GM18951 (cell line): ENCODE measurements around the gene KCNQ1.

ENCODE experiments used
- POLR2A ChIP-seq: IDR thresholded peaks from 4 replicates; pipeline ENCODE4 v1.6.1; 2011; ENCODE audit warnings: mild to moderate bottlenecking; ENCODE audit not compliant: insufficient read length, insufficient read depth; ENCODE audit errors: extremely low read depth
- in situ Hi-C: fragments of 300-500 bp; cut with MboI; formaldehyde crosslinking; loops from one replicate; pipeline ENCODE4 v1.12.0; 2022; ENCODE audit warnings: low sequenced_read_pairs, mixed read lengths, inconsistent platforms; ENCODE audit not compliant: unreplicated experiment

The KCNQ1 gene

DNA sequence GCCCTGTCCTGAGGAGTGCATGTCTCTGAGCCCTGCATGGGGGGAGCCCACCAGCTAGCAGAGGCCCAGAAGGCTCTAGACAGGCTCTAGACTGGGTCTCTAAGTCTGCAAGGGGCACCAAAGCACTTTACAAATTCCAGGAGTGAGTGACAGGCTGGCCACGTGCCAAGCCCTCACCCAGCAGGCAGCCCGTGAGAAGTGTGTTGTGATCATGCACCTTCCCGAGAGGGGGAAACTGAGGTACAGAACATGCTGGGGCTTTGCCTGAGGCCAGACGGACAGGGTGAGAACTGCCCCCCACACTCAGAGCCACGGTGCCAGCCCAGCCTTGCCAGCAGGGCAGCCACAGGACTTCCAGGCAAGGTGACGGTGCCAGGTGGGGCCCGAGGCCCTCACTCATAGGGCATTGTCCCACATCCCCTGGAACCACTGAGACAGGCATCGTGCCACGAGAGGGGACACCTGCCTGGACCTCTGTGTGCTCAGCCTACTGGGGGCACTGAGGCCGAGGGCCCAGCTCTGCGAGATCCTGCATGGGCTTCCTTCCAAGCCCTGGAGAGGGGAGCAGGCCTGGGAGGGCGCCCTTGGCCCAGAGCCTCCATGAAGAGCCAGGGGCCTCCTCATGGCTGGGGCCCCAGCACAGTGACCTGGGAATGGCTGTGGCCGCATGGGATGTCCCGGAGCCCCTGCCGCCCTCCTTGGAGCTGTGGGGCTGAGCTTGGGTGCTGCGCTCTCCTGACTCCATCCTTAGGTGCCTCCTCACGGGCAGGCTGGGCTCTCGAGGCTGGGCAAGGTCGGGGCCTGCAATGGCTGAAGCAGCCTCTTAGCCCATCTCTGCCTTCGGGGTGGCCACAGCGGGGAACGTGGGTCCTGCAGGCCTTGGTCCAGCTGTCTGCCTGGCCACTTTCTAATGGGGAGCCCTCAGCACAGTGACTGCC lies 133.5 kb downstream of the KCNQ1 start:
- in situ Hi-C loops, result no loop called here
- no peak for TF ChIP-seq POLR2A

DNA sequence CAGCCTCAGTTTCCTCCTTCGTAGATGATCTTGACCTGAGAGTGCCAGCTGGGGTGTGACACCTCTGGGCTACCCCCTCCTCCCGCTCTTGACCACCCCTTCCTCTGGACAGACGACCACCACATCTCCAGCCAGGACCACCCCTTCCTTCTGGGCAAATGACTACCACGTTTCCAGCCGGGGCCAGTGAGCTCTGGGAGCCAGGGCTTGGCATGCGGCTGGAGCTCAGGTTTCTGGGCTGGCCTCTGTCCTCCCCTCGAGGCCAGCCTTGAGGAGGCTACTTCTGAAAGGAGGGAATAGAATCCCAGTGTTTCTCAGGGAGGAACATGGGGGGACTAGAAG lies 134.1 kb downstream of the KCNQ1 start:
- TF ChIP-seq POLR2A, result no peak

DNA sequence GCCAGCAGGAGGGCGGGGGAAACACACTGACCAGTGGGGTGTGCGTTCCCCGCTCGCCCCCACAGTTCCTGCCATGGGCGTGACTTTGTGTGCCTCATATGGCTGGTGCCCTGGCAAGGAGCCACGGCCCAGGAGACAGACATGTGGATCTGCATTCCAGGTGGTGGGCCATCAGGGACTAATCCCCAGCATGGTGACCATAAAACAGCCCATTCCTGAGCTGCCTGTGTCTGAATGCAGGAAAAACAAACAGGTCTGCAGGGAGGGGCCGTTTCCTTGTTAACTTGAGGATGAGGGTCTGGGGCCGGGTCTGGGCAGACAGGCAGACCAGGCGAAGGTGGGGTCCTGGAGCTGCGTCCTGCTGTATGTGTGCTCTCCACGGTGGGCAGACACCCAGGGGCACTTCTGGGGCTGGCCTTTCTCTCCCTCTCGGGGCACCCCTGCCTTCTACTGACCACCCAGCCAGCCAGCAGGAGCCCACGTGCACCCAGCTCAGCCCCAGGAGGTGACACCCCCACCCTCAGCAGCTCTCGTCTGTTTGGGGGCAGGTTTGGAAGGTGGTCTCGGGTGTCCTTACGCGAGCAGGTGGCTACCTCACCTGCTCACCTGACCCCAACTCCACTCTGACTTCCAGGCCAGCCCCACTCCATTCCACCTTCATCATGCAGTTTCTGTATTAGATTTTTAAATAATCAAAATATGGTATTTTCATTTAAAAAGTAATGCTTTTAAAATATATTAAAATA lies 134.7 kb downstream of the KCNQ1 start:
- in situ Hi-C loops, result no loop called here
- TF ChIP-seq POLR2A, result no peak

More for the DNA sequence above, 134.1 kb downstream of the KCNQ1 start:
- in situ Hi-C loops, result no loop called here

DNA sequence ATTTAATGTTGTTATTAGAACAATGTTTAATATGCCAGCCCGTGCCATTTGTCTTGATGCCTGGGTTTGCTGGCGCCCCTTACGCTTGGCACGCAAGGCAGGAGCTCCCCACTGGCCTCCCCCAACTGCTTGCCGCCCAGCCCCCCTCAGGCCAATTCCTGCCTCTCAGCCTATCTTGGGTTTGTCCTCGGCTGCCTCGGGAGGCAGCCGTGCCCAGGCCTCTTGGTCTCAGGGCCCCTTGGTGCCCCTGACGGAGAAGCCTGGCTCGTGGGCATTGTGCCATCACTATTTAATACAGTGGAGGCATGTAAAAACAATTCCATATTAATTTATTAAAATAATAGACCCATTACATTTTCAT lies 135.2 kb downstream of the KCNQ1 start:
- TF ChIP-seq POLR2A, result no peak
- in situ Hi-C loops, result no loop called here

DNA sequence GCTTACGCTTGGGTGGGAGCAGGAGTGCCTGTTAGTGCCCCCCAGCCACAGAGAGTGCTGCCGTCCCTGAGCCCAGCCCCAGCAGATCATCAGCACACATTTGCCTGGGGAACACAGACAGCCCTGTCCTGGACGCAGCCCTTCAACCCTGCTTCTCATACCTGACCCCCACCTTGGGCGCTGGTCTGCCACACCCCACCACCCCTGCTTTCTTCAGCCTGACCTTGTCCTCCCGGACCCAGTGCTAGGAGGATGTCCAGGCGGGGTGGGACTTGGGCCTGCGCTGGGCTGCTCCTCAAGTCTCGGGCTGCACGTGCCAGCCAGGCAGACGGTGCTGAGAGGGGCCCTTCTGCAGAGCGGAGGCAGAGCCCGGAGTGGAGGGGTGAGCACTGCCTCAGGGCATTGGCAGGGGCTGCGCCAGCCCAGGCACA lies 135.8 kb downstream of the KCNQ1 start:
- in situ Hi-C loops, result no loop called here

DNA sequence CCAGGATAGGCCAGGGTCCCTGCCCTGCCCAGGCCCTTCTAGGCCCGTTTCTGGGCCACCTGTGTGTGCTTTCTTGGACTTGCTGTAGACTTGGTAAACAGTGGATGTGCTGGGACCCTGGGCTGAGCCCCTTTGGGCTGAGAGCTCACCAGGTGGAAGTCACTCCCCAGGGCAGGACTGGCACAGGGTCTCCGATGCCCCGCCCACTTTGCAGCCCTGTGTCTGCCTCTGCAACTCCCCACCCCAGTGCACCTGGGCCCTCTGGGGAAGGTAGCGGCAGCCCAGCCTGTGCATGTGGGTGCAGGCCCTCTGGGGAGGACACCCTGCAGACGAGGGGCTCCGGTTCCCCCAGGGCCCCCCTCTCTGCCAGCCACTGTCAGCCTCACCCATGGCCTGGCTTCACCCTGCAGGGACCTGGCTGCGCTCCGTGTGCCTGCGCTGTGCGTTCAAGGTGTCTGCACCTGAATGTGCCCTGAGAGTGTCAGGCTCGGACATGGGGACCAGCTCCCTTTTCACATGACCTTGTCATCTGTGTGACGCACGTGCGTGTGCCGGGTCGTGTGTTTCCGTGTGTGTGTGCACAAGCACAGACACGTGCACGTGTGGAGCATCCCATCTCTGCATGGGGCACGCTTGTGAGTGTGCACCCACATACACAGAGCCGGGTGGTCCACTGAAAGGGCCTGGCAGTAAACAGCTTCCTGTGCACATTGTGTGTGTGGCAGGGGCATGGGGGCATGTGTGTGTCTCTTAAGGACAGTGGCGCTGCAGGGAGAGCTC lies 136.5 kb downstream of the KCNQ1 start:
- in situ Hi-C loops, result no loop called here
- no peak for TF ChIP-seq POLR2A

More for the DNA sequence above, 135.8 kb downstream of the KCNQ1 start:
- no peak for TF ChIP-seq POLR2A

DNA sequence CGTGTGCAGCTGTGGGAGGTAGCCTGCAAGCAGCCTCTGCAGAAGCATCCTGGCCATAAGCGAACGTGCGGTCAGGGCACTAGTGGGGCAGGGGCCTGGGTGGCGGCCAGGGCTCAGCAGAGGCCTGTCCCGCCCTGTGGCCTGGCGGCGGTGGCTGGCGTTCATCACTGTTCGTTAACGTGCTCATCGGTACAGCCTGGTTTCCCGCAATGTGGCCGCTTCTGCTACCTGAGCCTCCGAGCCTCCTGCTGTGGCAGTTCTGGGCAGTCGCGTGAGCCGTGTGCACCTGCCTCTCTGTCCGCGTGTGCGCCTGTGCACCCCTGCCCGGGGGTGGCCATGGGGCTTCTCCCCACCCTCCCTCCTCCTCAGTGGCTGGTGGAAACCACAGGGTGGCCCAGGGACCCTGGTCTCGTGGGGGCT lies 137.1 kb downstream of the KCNQ1 start:
- no peak for TF ChIP-seq POLR2A
- in situ Hi-C loops, result no loop called here

DNA sequence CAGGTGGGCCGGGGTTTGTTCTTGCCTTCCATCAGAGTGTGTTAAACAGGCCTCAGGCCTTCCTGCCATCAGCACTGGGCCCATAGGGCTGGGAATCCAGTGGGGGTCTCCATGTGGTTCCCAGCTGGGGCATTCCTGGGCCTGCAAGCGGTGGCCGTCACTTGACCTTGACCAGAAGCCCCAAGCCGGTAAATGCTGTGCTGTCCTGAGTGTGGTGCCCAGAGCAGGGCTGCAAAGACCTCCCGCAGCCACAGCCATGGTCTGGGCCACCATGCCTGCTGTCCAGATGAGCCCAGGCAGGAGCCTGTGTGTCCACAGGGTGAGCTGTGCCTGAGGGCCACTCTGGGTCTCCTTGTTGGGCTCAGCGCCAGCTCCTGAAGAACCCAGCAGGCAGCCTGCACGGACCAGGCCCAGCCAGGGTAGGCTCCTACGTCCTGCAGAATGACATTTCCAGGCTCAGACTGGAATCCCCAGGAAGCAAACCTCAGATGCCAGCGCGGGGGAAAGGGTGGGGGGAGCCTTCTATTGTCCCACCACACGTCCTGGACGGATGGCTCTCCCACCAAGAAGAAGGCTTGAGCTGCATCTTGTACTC lies 137.6 kb downstream of the KCNQ1 start:
- in situ Hi-C loops, result no loop called here
- TF ChIP-seq POLR2A, result no peak

DNA sequence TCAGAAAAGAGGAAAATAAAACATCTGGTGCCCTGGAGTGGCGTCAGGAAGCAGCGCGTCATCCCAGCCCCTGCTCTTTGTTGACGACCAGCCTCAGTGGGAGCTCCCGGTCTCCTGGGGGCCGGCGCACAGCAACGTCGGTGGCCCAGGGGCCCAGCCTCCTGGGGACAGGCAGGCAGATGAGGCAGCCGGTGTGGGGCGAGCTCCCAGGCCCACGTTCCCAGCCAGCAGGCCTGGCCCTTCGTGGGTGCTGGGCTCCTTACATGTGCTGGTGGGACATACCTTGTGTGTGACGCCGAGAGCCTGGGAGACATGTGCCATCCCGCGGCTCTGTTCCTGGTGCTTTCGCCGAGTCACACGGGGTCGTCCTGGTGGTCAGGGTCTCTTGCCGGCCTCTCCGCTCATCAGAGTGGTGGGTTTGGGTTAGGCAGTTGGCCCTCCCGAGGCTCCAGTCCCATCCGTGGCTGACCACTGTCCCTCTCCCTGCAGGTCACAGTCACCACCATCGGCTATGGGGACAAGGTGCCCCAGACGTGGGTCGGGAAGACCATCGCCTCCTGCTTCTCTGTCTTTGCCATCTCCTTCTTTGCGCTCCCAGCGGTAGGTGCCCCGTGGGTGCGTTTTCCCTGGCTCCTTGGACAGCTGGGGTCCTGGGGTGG lies 138.3 kb downstream of the KCNQ1 start:
- TF ChIP-seq POLR2A, result no peak
- in situ Hi-C loops, result no loop called here

DNA sequence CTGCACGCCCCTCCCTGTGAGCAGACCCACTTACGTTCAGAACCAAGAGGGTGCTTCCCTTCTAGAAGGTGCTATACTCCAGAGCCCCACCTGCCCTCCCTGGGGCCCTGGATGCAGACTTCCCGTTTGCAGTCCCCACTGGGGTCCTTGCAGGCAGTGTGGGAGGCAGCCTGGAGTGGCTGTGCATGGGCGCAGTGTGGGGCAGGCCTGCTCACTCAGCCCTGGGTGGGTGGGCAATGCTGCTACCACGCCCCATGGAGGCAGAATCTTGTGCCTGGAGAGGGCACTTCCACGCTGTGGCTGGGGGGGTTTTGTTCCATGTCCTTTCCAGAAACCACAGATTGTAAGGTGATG lies 138.8 kb downstream of the KCNQ1 start:
- no peak for TF ChIP-seq POLR2A
- in situ Hi-C loops, result no loop called here

DNA sequence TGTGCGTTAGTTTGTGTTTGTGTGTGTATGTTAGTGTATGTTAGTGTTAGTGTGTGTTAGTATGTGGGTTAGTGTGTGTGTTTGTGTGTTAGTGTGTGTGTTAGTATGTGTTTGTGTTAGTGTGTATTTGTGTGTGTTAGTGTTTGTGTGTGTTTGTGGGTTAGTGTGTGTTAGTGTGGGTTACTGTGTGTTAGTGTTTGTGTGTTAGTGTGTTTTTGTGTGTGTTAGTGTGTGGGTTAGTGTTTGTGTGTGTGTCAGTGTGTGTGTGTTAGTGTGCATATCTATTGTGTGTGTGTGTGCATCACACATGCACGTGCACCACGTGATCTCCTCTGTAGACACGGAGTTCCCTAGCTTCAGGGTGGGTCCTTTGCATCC lies 139.6 kb downstream of the KCNQ1 start:
- TF ChIP-seq POLR2A, result no peak
- in situ Hi-C loops, result no loop called here

DNA sequence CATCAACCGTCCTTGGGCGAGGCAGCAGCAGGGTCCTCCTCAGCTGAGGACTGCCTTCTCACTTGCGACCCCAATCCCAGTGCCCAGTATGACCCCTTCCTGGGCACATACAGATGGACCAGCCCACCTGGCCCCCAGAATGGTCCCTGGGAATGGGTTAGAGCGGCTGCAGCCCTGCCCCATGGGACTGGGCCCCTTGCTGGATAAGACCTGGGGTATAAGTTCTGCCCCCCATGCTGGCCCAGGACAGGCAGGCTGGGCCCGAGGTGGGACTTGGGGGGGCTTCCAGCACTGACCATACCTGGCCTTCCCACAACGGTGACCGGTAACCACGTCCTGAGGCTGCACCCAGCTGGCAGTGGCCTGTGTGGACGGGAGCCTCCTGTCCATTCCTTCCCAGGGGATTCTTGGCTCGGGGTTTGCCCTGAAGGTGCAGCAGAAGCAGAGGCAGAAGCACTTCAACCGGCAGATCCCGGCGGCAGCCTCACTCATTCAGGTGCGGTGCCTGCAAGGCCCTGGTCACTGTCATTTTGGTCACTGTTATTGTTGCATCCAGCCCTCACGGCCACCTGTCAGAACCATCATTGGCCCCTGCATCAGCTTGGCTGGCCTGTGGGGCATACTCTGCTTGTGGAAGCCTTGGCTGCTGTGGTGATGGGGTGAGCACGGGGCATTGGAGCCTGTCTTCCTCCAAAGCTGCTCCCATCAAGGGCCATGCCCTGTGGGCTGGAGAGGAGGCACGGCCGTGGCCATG lies 140.2 kb downstream of the KCNQ1 start:
- TF ChIP-seq POLR2A, result no peak

More for the DNA sequence above, 140.2 kb downstream of the KCNQ1 start:
- in situ Hi-C loops, result no loop called here
